DMS53 treated with DMSO at 0.1 percent for 48 hours (cell line): ENCODE results near the gene GMPPA.

Source experiments
- DNase-seq: peaks from one replicate; lab custom pipeline; 2025; ENCODE audit not compliant: unreplicated experiment; lab: John Stamatoyannopoulos, UW

GMPPA gene

GRCh38 chr2:219498280-219499057 lies at the start of gene GMPPA:
Gene GMPPA (plus strand): TSS chr2:219498891. CDS start chr2:219499976, 1,085 bp downstream.
- DNase-seq: peak; percentile 92

- no peak for DNase-seq
Observed at GRCh38 chr2:219449609-219450008, 49.1 kb upstream of the GMPPA start.

- no peak for DNase-seq
Observed at GRCh38 chr2:219451661-219452360, 46.9 kb upstream of the GMPPA start.

GRCh38 chr2:219452361-219453317 lies 46.1 kb upstream of the GMPPA start:
- DNase-seq: no peak

- DNase-seq: no peak
Observed at GRCh38 chr2:219453671-219454590, 44.8 kb upstream of the GMPPA start.

- no peak for DNase-seq
Observed at GRCh38 chr2:219455581-219455980, 43.1 kb upstream of the GMPPA start.

GRCh38 chr2:219457784-219458369 lies 40.8 kb upstream of the GMPPA start:
- no peak for DNase-seq

GRCh38 chr2:219458996-219459395 lies 39.7 kb upstream of the GMPPA start:
- DNase-seq: no peak

GRCh38 chr2:219459460-219460311 lies 39.0 kb upstream of the GMPPA start:
- DNase-seq: no peak

- no peak for DNase-seq
Observed at GRCh38 chr2:219460424-219460926, 38.2 kb upstream of the GMPPA start.

- no peak for DNase-seq
Observed at GRCh38 chr2:219461047-219461514, 37.6 kb upstream of the GMPPA start.

GRCh38 chr2:219461669-219462068 lies 37.0 kb upstream of the GMPPA start:
- DNase-seq: no peak

- DNase-seq: no peak
Observed at GRCh38 chr2:219462349-219462748, 36.3 kb upstream of the GMPPA start.

GRCh38 chr2:219464286-219465032 lies 34.2 kb upstream of the GMPPA start:
- DNase-seq: no peak

- no peak for DNase-seq
Observed at GRCh38 chr2:219465659-219466561, 32.8 kb upstream of the GMPPA start.

GRCh38 chr2:219466816-219467735 lies 31.6 kb upstream of the GMPPA start:
- no peak for DNase-seq
